ENCODE results near the gene ACBD4. TPM values are rescaled to one million over a fixed set of nuclear protein-coding genes. Genes with fewer than 3 reads are reported as not detected.
A peak's percentile ranks its signal among the peaks of the same experiment; 100 is the strongest.

Gene ACBD4
- total and polyA plus RNA-seq, 2 of the 13 experiments (the other 11 are each of a cell fraction or from before 2014, with no cell fraction given) = 16.1 to 26.9 TPM

- TF ChIP-seq ZNF740 (CRISPR knock-in tag; IDR thresholded peaks at IDR 0.05) = peak; percentile 97
- TF ChIP-seq ZNF580 (CRISPR knock-in tag; IDR thresholded peaks at IDR 0.05; ENCODE audit: borderline replicate concordance, low read depth) = peak; percentile 66
- peak; percentile 57 for TF ChIP-seq HMG20B (CRISPR knock-in tag; conservative IDR thresholded peaks at IDR 0.05)
- peak; percentile 16; the same call in 1 of the 2 replicates for TF ChIP-seq BHLHE40 (IDR thresholded peaks at IDR 0.05; ENCODE audit: low read length)
- TF ChIP-seq IRF1 (CRISPR knock-in tag; IDR thresholded peaks at IDR 0.05; ENCODE audit: low read depth) = peak; percentile 45; the same call in 1 of the 2 replicates
- peak; percentile 45; the same call in 1 of the 2 replicates for TF ChIP-seq ATAD3A (CRISPR knock-in tag; IDR thresholded peaks at IDR 0.05)
- TF ChIP-seq ATF4 (CRISPR knock-in tag; IDR thresholded peaks at IDR 0.05) = peak in 1 of 2 experiments; percentile 54; a peak in 2 of 4 replicates
- TF ChIP-seq DPF2 (CRISPR knock-in tag; IDR thresholded peaks at IDR 0.05; ENCODE audit: borderline replicate concordance, low read depth) = no peak
- TF ChIP-seq POLR2A (IDR thresholded peaks at IDR 0.05; ENCODE audit: insufficient read depth in 1 of 2, low read depth in 2 of 2, low read length in 2 of 2) = peak; percentile 94 to 98
- peak; percentile 59 for TF ChIP-seq ZNF337 (CRISPR knock-in tag; IDR thresholded peaks at IDR 0.05; ENCODE audit: borderline replicate concordance, low read depth)
- TF ChIP-seq, protein P1, sequence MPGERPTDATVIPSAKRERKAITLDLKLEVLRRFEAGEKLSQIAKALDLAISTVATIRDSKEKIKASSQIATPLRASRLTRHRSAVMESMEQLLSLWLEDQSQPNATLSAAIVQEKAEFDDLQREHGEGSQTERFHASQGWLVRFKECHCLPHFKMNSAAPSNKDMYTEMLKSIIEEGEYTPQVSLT (CRISPR knock-in tag; IDR thresholded peaks at IDR 0.05; ENCODE audit: borderline replicate concordance, low read depth) = no peak
- TF ChIP-seq STAG1 (CRISPR knock-in tag; IDR thresholded peaks at IDR 0.05) = no peak
- peak; percentile 7; the same call in 1 of the 2 replicates for TF ChIP-seq TOE1 (CRISPR knock-in tag; IDR thresholded peaks at IDR 0.05)
- TF ChIP-seq, protein P2, sequence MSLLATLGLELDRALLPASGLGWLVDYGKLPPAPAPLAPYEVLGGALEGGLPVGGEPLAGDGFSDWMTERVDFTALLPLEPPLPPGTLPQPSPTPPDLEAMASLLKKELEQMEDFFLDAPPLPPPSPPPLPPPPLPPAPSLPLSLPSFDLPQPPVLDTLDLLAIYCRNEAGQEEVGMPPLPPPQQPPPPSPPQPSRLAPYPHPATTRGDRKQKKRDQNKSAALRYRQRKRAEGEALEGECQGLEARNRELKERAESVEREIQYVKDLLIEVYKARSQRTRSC (CRISPR knock-in tag; IDR thresholded peaks at IDR 0.05; ENCODE audit: low read depth) = peak; percentile 35; the same call in 1 of the 2 replicates
- peak; percentile 42; the same call in 1 of the 2 replicates for TF ChIP-seq SOX5 (CRISPR knock-in tag; IDR thresholded peaks at IDR 0.05; ENCODE audit: borderline replicate concordance)
- peak; percentile 40 for TF ChIP-seq ZNF768 (CRISPR knock-in tag; IDR thresholded peaks at IDR 0.05)
- TF ChIP-seq, protein P3, sequence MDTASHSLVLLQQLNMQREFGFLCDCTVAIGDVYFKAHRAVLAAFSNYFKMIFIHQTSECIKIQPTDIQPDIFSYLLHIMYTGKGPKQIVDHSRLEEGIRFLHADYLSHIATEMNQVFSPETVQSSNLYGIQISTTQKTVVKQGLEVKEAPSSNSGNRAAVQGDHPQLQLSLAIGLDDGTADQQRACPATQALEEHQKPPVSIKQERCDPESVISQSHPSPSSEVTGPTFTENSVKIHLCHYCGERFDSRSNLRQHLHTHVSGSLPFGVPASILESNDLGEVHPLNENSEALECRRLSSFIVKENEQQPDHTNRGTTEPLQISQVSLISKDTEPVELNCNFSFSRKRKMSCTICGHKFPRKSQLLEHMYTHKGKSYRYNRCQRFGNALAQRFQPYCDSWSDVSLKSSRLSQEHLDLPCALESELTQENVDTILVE (CRISPR knock-in tag; IDR thresholded peaks at IDR 0.05) = peak; percentile 91
- peak; percentile 11; the same call in 1 of the 2 replicates for TF ChIP-seq FOXA1 (IDR thresholded peaks at IDR 0.05)
- TF ChIP-seq FOXA1 (CRISPR knock-in tag; IDR thresholded peaks at IDR 0.05) = peak; percentile 86
- TF ChIP-seq ZNF33B (CRISPR knock-in tag; IDR thresholded peaks at IDR 0.05) = no peak; the same call in none of the 2 replicates
- no peak for TF ChIP-seq MZF1 (CRISPR knock-in tag; IDR thresholded peaks at IDR 0.05; ENCODE audit: borderline replicate concordance)
- no peak; the same call in 1 of the 2 replicates for TF ChIP-seq RBAK (CRISPR knock-in tag; IDR thresholded peaks at IDR 0.05)
- TF ChIP-seq ETV5 (CRISPR knock-in tag; IDR thresholded peaks at IDR 0.05; ENCODE audit: borderline replicate concordance) = peak; percentile 31; the same call in 1 of the 2 replicates
These were observed 26.0 kb downstream of the ACBD4 start, which contains the start of gene HEXIM2 (continued) for GRCh38 chr17:45161288-45162024.
